Lung (tissue), 12 donors: ENCODE measurements around the gene PALLD. TPM values are rescaled to one million over a fixed set of nuclear protein-coding genes. Genes with fewer than 3 reads are reported as not detected.

ENCODE experiments used
- ATAC-seq: fragments of 200-7000 bp; cut with Tn5 transposase; one replicate; pipeline ENCODE4 v1.9.1; 2020; ENCODE audit warnings: moderate number of reproducible peaks; ENCODE audit not compliant: insufficient read depth, low FRiP score
- DNase-seq, 3 donors: peaks; one replicate each; pipeline ENCODE4 v3.0.0-alpha.2; 2013 to 2017
- H3K27ac ChIP-seq, 2 donors: one replicate each; pipeline ENCODE4 v1.5.1; 2013; ENCODE audit warnings: mild to moderate bottlenecking in 2 of 2, moderate library complexity in 2 of 2, control low read depth in 1 of 2, inconsistent platforms in 1 of 2, low read depth in 1 of 2, low read length in 1 of 2
- H3K27me3 ChIP-seq, 3 donors: one replicate each; pipeline ENCODE4 v1.5.1; 2013; ENCODE audit warnings: low read length in 2 of 3; ENCODE audit not compliant: control insufficient read depth in 3 of 3, insufficient read depth in 3 of 3
- H3K36me3 ChIP-seq, 4 donors: one replicate each; pipeline ENCODE4 v1.5.1; 2013; ENCODE audit warnings: low read length in 4 of 4, mild to moderate bottlenecking in 1 of 4, moderate library complexity in 1 of 4; ENCODE audit not compliant: control insufficient read depth in 4 of 4, insufficient read depth in 4 of 4
- H3K4me1 ChIP-seq, 5 donors: one replicate each; pipeline ENCODE4 v1.5.1; 2013; ENCODE audit warnings: low read length in 5 of 5, mild to moderate bottlenecking in 2 of 5, moderate library complexity in 1 of 5; ENCODE audit not compliant: control insufficient read depth in 5 of 5, insufficient read depth in 5 of 5
- H3K4me3 ChIP-seq: one replicate; pipeline ENCODE4 v1.5.1; 2013; ENCODE audit warnings: mild to moderate bottlenecking, control low read depth, moderate library complexity
- H3K9ac ChIP-seq, 2 donors: one replicate each; pipeline ENCODE4 v1.5.1; 2013; ENCODE audit warnings: low read length in 2 of 2, control low read depth in 1 of 2; ENCODE audit not compliant: insufficient read depth in 1 of 2
- H3K9me3 ChIP-seq, 4 donors: one replicate each; pipeline ENCODE4 v1.5.1; 2013; ENCODE audit warnings: low read length in 3 of 4, mild to moderate bottlenecking in 1 of 4, moderate library complexity in 1 of 4; ENCODE audit not compliant: control insufficient read depth in 4 of 4, insufficient read depth in 3 of 4
- CTCF ChIP-seq: IDR thresholded peaks from 2 replicates; pipeline ENCODE4 v1.5.1; 2012; ENCODE audit warnings: mild to moderate bottlenecking; ENCODE audit errors: control extremely low read depth, extremely low read depth
- WGBS, 2 donors: extraction: QIAGEN DNeasy Blood & Tissue Kit; methylation state at CpG; one replicate each; pipeline ENCODE4 v1.1.7; 2013; 5-methylcytosine and 5-hydroxymethylcytosine counted together
- polyA plus RNA-seq, 2 donors: library from polyadenylated mRNA; stranded (reverse); fragments of 200-250 nt; gene quantifications; one replicate each; pipeline ENCODE4 v1.2.1, GENCODE V29; 2013
- total RNA-seq, 2 donors: library from RNA; depleted of rRNA in 1 of 2; stranded (reverse); fragments of >200 nt in 1 of 2; gene quantifications; one replicate each; pipeline ENCODE4 v1.2.1, GENCODE V29; 2014 to 2021
- donor health status: control.
- donor health status: control.
- donor health status: Bipolar disorder and iron deficiency.
- donor health status: healthy.
- donor health status: DM: yes; HTN: yes; CAD: no.

Gene PALLD
- total and polyA plus RNA-seq, 4 donors: 20.7 to 139 (median 63.0) TPM

- Histone ChIP-seq H3K27me3 (no peaks in the 10 kb centered on the region), H3K4me1 (peaks cover 0 to 14% (median 8%) of the 10 kb centered on the region in 5 donors), H3K4me3 (no peak overlapping the region), H3K36me3 (no peaks in the 10 kb centered on the region), H3K27ac (no peak overlapping the region), H3K9ac (no peak overlapping the region), H3K9me3 (no peaks in the 10 kb centered on the region)
- ATAC-seq: no peak
- no peak for DNase-seq
- 92 to 94% methylated on average over 3 of the region's 3 CpGs for WGBS, 2 donors
- TF ChIP-seq CTCF: no peak
These were observed 160.2 kb downstream of the PALLD start for GRCh38 chr4:168656946-168657473.

- H3K27ac ChIP-seq: no peak overlapping the region
- TF ChIP-seq CTCF: no peak
- H3K4me1 ChIP-seq: peaks cover 0 to 18% (median 13%) of the 10 kb centered on the region in 5 donors
- 89 to 93% methylated on average over 3 of the region's 3 CpGs for WGBS, 2 donors
- ATAC-seq (no peak), DNase-seq (no peak)
- no peak overlapping the region for H3K4me3 ChIP-seq
- no peaks in the 10 kb centered on the region for H3K9me3 ChIP-seq
- H3K36me3 ChIP-seq: no peaks in the 10 kb centered on the region
- no peaks in the 10 kb centered on the region for H3K27me3 ChIP-seq
- no peak overlapping the region for H3K9ac ChIP-seq
These were observed 161.9 kb downstream of the PALLD start for GRCh38 chr4:168658751-168659150.

- H3K27ac ChIP-seq: no peak overlapping the region
- H3K4me3 ChIP-seq: no peak overlapping the region
- no peaks in the 10 kb centered on the region for H3K9me3 ChIP-seq
- no peak for ATAC-seq
- DNase-seq: no peak
- H3K36me3 ChIP-seq: no peaks in the 10 kb centered on the region
- WGBS, 2 donors: 79 to 87% methylated on average over 3 of the region's 3 CpGs
- no peak for TF ChIP-seq CTCF
- H3K4me1 ChIP-seq: peaks cover 0 to 18% (median 10%) of the 10 kb centered on the region in 5 donors
- H3K9ac ChIP-seq: no peak overlapping the region
- H3K27me3 ChIP-seq: no peaks in the 10 kb centered on the region
These were observed 163.1 kb downstream of the PALLD start for GRCh38 chr4:168659741-168660465.
